HG02885 (cell line): Measurements from ENCODE around the gene ELOVL5.
"Not testable (repeated sequence)": the region's sequence is repeated elsewhere in the genome, so short reads cannot be mapped to it uniquely, and the experiment has no call there.

Source experiments
- ATAC-seq: cut with Tn5 transposase; IDR thresholded peaks from one replicate; pipeline ENCODE4 v1.9.1; 2021; ENCODE audit warnings: mild to moderate bottlenecking; ENCODE audit not compliant: unreplicated experiment, poor library complexity

ELOVL5 gene

DNA sequence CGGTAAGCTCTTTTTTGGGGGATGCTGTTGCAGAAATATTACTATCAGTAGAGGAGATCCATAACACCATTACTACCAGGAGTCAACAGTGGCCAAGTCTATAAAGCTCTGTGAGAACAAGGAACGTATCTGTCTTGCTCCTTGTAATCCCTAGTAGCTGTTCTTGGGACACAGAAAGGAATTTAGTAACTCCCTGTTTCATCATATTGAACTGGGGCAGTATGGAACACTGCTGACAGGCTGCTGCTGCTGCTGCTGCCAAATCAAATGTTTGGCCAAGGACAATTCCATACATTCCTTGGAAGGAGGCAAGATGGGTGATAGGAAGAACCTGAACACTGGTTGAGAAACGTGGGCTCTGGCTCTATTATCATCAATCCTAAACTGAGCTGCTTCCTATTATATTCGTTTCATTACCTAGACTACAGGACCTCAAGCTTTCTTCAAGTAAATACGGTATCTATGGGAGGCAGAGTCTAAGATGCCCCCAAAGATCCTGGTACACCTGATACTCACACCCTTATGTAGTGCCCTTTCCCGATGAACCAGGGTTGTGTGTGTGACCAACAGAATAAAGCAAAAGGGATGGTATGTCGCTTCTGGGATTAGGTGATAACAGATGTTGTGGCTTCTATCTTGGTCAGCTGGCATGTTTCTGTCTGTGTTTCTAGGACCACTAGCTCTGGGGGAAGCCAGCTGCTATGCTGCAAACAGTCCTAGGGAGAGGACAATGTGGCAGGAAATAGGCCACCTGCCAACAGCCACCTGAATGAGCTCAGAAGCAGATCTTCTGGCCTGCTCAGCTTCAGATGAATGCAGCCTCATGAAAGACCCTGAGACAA lies 39.5 kb downstream of the ELOVL5 start:
- ATAC-seq: peak; percentile 48

DNA sequence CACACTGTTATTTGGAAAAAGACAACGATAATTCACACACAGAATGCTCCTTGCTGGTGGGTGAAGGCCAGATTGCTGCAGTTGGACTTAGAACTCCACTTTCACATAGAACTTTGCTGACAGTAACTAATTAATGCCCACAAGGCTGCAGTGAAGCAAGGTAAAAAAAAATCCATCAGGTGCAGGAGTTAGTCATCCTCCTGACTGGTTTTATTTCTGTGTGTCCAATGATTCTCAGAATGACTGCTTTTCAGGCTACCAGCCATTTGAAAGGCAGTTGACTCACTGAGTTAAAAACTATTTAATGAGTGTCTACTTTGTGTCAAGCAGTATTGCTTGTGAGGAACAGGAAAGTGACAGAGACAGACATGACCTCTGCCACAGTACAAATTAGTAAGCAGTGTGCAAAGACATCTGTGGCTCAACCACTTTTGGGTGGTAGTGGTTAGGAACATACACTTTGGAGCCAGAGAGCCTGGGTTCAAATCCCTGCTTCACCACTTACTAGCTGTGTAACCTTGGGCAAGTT lies 41.9 kb downstream of the ELOVL5 start:
- ATAC-seq: peak; percentile 78

- ATAC-seq: not testable (repeated sequence)
Measured at GRCh38 chr6:53306217-53306616, 42.5 kb downstream of the ELOVL5 start.

- not testable (repeated sequence) for ATAC-seq
Measured at GRCh38 chr6:53305506-53306005, 43.2 kb downstream of the ELOVL5 start.

DNA sequence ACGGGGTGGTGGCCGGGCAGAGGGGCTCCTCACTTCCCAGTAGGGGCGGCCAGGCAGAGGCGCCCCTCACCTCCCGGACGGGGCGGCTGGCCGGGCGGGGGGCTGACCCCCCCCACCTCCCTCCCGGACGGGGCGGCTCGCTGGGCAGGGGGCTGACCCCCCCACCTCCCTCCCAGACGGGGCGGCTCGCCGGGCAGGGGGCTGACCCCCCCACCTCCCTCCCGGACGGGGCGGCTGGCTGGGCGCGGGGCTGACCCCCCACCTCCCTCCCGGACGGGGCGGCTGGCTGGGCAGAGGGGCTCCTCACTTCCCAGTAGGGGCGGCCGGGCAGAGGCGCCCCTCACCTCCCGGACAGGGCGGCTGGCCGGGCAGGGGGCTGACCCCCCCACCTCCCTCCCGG lies 43.8 kb downstream of the ELOVL5 start:
- not testable (repeated sequence) for ATAC-seq

- ATAC-seq: no peak
Measured at GRCh38 chr6:53302678-53303360, 45.9 kb downstream of the ELOVL5 start.

DNA sequence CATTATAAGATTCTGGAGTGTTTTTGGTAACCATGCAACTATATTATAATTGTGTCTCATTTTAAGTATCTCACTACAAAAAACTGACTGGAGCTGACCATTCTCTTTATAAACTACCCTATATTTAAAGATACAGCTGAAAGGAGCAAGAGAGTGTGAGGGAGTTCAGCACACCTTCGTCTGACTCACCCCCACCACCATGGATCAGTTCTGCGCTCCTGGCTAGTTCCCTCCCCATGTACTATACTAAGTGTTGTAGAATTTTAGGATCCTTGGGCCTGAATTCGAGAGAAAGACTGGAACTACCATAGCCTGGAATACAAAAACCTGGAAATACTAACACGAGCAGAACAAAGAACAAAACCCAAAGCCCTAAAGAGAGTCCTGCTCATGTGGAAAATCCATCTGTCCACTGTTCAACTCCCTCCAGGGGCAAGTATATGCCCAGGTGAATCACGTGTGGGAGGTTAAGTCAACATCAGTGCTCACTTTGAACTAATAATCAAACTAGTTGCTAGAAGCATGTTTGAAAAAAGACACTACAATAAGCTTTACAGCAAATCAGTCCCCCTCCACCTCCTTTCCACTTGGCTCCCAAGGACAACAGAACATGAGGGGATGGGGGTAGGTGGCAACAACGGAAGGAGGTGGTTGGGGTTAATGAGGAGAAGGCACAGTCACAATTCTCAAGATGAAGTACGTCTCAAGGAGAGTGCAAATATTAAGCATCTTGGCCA lies 46.8 kb downstream of the ELOVL5 start:
- ATAC-seq: no peak

GRCh38 chr6:53300656-53301551 lies 47.8 kb downstream of the ELOVL5 start:
- ATAC-seq: no peak

DNA sequence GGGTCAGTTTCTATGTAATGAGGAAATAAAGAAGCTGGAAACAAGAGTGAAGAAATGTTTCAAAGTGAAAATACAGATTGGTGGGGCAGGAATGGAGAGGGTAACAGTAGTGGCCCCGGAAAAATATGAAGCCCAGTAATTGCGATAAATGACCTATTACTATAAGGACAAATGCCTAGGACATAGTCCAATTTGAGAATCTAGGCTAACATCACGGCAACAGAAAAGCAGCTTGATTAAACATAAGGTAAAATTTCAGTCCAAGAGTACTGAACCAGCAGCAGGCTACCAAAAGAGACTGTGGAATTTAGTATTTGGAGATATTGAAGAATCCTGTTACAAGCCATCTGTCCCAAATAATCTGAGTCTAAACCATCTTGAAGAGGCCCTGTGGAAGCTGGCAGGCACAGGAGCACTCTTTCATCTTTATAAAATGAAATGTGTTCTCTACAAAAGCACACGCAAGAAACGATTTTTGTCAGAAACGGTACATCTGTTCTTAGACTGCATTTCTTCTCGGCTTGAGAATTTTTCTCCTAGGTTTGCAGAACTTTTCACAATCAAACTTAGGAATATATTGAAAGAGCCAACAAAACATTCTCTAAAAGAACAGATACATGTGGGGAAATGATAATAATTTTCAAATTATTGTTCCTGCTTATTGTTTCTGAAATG lies 49.3 kb downstream of the ELOVL5 start:
- no peak for ATAC-seq

DNA sequence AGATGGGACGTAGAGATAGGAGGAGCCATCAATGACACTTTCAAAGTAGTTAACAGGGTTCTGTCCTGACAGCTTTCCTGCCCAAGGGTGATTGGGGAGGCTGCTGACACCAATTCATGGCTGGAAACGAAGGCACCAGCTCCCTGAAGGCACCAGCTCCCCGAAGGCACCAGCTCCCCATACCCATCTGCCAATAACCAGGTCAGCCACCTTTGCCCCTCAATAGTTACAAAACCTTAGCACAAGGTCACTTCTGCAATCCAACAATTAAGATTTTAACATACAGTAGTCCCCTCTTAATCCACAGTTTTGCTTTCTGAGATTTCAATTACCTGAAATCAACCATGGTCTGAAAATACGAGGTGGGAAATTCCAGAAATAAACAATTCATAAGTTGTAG lies 51.7 kb downstream of the ELOVL5 start:
- no peak for ATAC-seq

- ATAC-seq: no peak
Measured at GRCh38 chr6:53295176-53295575, 53.6 kb downstream of the ELOVL5 start.

DNA sequence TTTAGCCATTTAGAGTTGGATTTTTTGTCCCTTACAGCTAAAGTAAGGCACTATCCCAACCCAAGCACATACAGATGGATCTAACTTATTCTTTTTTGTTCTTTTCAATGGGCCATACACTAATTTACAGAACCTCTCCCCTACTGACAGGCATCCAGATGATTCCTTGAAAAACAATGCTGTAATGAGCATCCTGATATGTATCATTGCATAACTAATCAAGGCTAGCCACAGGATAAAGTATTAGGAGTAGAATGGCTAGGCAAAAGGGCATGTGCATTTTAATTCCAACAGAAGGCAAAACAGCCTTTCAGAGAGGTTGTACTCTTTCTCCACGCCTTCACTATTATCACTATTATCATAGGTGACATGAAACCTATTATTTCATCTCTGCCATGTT lies 54.1 kb downstream of the ELOVL5 start:
- no peak for ATAC-seq

DNA sequence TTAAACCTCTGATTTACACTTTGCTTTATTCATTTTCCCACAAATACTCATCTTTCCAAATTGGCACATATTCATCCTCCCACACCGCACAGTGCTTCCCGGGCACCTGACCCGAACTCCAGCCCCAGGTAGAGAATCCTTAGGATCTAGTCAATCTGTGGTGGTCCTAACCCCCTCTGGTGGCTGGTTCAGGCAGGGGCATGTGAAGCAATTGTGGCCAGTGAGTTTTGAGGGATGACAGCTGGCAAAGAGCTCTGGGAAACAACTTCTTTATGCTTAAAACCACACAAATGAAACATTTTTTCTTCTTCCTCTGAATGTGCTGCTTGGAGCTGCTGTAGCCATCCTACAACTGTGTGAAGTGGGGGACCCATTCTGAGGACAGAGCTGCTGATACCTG lies 54.7 kb downstream of the ELOVL5 start:
- no peak for ATAC-seq

- ATAC-seq: no peak
Measured at GRCh38 chr6:53293691-53294090, 55.1 kb downstream of the ELOVL5 start.

- ATAC-seq: no peak
Measured at GRCh38 chr6:53290537-53291510, 57.9 kb downstream of the ELOVL5 start.

DNA sequence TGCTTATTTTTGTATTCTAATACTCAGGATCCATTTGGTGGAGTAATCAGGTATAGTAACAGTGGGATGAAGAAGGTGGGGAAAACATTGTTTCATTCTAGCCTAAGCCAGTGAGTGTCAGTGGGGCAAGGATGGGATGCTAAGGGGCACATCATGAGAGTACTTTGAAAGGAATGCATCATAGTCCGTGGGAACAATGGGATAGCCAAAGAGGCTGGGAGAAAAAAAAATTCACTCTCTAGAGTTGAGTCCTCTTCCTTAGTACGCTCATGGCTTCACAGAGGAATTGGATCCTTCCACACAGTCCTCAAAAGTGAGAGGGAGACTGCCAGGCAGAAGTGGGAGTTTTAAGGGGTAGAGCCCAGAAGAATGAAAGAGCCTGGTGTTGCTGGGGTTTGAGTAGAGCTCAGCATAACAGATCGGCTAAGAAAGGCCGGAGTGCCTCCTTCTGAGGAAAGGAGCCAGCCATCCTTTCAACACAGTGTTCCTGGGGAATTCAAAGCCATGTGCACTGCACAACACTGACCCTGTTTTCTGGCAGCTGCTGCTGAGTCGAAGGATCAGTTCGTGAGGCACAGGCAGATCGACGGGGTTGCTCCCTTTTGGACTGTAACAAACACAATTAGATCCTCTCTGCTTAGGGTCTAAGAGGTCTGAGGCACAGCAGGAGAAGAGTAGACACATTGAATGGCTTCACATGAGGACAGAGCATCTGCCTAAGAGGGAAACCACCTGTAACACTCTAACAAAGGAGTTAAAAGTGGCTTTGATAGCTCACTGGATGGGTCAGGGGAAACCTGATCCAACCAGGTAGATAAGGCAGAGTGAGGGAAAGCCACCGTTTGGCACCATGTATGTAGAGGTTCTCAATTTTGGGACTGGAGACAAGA lies 61.2 kb downstream of the ELOVL5 start:
- ATAC-seq: no peak

DNA sequence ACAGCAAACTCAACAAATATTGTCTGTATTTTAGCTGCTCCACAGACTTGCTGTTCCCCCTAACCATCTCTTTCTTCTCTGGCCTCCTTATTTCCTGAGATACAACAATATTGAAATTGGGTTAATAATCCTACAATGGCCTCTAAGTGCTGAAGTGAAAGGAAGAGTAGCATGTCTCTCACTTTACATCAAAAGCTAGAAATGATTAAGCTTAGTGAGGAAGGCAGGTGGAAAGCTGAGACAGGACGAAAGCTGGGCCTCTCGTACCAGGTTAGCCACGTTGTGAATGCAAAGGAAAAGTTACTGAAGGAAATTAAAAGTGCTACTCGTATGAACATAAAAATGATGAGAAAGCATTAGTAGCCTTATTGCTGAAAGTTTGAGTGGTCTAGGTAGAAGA lies 63.8 kb downstream of the ELOVL5 start:
- ATAC-seq: peak; percentile 37
